Adrenal gland (tissue), 12 donors: ENCODE measurements around the gene RHBDL3. TPM values are rescaled to one million over a fixed set of nuclear protein-coding genes. Genes with fewer than 3 reads are reported as not detected.

Source experiments
- DNase-seq, 7 donors: peaks; one replicate each; pipeline ENCODE4 v3.0.0-alpha.2; 2019 to 2020
- H3K27ac ChIP-seq, 5 donors: fragments of 200-600 bp; sonication (generic) in 4 of 5; 1 replicate in 3 of 5; 2 replicates in 2 of 5; pipeline versions ENCODE4 v1.5.1 to v1.8.0; 2016 to 2020; ENCODE audit warnings: mild to moderate bottlenecking in 1 of 5
- H3K27me3 ChIP-seq: fragments of 200-600 bp; 2 replicates; pipeline ENCODE4 v1.8.0; 2021
- H3K36me3 ChIP-seq, 2 donors: fragments of 200-600 bp; replicated peaks in 1 of 2; 1 replicate in 1 of 2; 2 replicates in 1 of 2; pipeline versions ENCODE4 v1.5.1 to v1.8.0; 2018 to 2022
- H3K4me1 ChIP-seq, 2 donors: fragments of 200-600 bp; replicated peaks in 1 of 2; 1 replicate in 1 of 2; 2 replicates in 1 of 2; pipeline versions ENCODE4 v1.5.1 to v1.8.0; 2018 to 2021
- H3K4me3 ChIP-seq, 4 donors: fragments of 200-600 bp; sonication (generic) in 3 of 4; one replicate each; pipeline ENCODE4 v1.5.1; 2016 to 2018
- H3K9me3 ChIP-seq, 3 donors: fragments of 200-600 bp; sonication (generic) in 1 of 3; replicated peaks in 1 of 3; 1 replicate in 2 of 3; 2 replicates in 1 of 3; pipeline versions ENCODE4 v1.5.1 to v1.8.0; 2016 to 2021
- CTCF ChIP-seq, 6 experiments: fragments of 450-650 bp in 4 of 6; fragments of 200-600 bp in 2 of 6; sonication (generic) in 1 of 6; IDR thresholded peaks; 1 replicate in 5 of 6; 2 replicates in 1 of 6; pipeline versions ENCODE4 v1.5.1 to v1.8.0; 2016 to 2021; ENCODE audit warnings: antibody characterized with exemption in 6 of 6, mild to moderate bottlenecking in 2 of 6, moderate library complexity in 1 of 6
- POLR2A ChIP-seq, 2 donors: fragments of 450-650 bp; IDR thresholded peaks; one replicate each; pipeline ENCODE4 v1.6.1; 2017; ENCODE audit warnings: antibody characterized with exemption in 2 of 2, mild to moderate bottlenecking in 2 of 2, moderate library complexity in 1 of 2
- WGBS, 4 donors: extraction: QIAGEN DNeasy Blood & Tissue Kit in 2 of 4; methylation state at CpG; one replicate each; pipeline versions ENCODE4 v1.1.5 to v1.1.7; 2013 to 2017; 5-methylcytosine and 5-hydroxymethylcytosine counted together
- intact Hi-C, 2 donors: fragments of 100-400 bp; cut with DNase I; formaldehyde crosslinking; loops; one replicate each; pipeline versions ENCODE4 v1.14.1 to v1.15.0; 2022 to 2023
- polyA plus RNA-seq, 3 donors: library from polyadenylated mRNA; stranded (reverse); fragments of 200-250 nt in 2 of 3; fragments of 350-450 nt in 1 of 3; fragmentation: Illumina TruSeq in 1 of 3; extraction: RNeasy Lipid Tissue Mini Kit (QIAGEN cat#74804) in 1 of 3; gene quantifications; one replicate each; pipeline ENCODE4 v1.2.3, GENCODE V29; 2013 to 2014
- total RNA-seq, 9 donors: library from RNA; depleted of rRNA in 4 of 9; stranded (reverse); fragments of >200 nt in 4 of 9; fragments of 120-200 nt in 1 of 9; fragmentation: NEBNext Ultra II Directional in 1 of 9; extraction: Animal tissue kit (Norgen Biotek cat#: 25700) in 1 of 9; gene quantifications; one replicate each; pipeline versions ENCODE4 v1.1.0 to v1.2.4, GENCODE V29; 2013 to 2023
- donor health status: healthy with polysubstance abuse.
- donor health status: Bipolar disorder and iron deficiency.
- donor health status: DM: yes; HTN: yes; CAD: no.
- donor health status: DM: no; HTN: no; CAD: no.
- donor health status: DM: no; HTN: no; CAD: no.
- donor health status: DM: yes; HTN: yes; CAD: no.

The RHBDL3 gene
- total and polyA plus RNA-seq, 12 donors = 1.7 to 10.2 (median 5.1) TPM

- peaks cover 0 to 18% of the 10 kb centered on the region in 2 donors for H3K36me3 ChIP-seq
- intact Hi-C loops = no loop called here
- peaks cover 5 to 13% of the 10 kb centered on the region in 2 donors for H3K4me1 ChIP-seq
- no peaks in the 10 kb centered on the region for H3K27me3 ChIP-seq
- DNase-seq = peak; percentile 75 to 84 (median 81)
- TF ChIP-seq POLR2A (IDR thresholded peaks at IDR 0.05) (peak; percentile 22 to 50), CTCF (IDR thresholded peaks at IDR 0.05) (no peak)
- WGBS, 4 donors = 4 to 12% (median 6%) methylated on average over 16 to 47 of the region's 47 CpGs
- peak within 1 kb of the TSS in 3 of 4 donors; percentile 33 to 80 (median 58) for H3K4me3 ChIP-seq
- no peaks in the 10 kb centered on the region for H3K9me3 ChIP-seq
- peak within 1 kb of the TSS in 4 of 5 donors; percentile 47 to 79 (median 68) for H3K27ac ChIP-seq
These were observed 76.4 kb downstream of the RHBDL3 start, which contains the start of gene C17orf75 for GRCh38 chr17:32341857-32342602. TSS of gene C17orf75 (minus strand) at chr17:32342173. CDS start at chr17:32342139, 34 bp downstream.

- TF ChIP-seq POLR2A (IDR thresholded peaks at IDR 0.05) (no peak), CTCF (IDR thresholded peaks at IDR 0.05) (no peak)
- no peak for DNase-seq
These were observed 77.1 kb downstream of the RHBDL3 start for GRCh38 chr17:32342603-32343325.

GRCh38 chr17:32345951-32346600, 80.4 kb downstream of the RHBDL3 start:
- no peak for DNase-seq
- no peaks in the 10 kb centered on the region for H3K36me3 ChIP-seq
- H3K9me3 ChIP-seq = no peaks in the 10 kb centered on the region
- TF ChIP-seq CTCF (IDR thresholded peaks at IDR 0.05) = no peak
- no peak for TF ChIP-seq POLR2A (IDR thresholded peaks at IDR 0.05)
- H3K4me1 ChIP-seq = peaks cover 5 to 18% of the 10 kb centered on the region in 2 donors
- intact Hi-C loops = no loop called here
- H3K27me3 ChIP-seq = no peaks in the 10 kb centered on the region
- no peak overlapping the region for H3K27ac ChIP-seq
- H3K4me3 ChIP-seq = no peak overlapping the region
- 85 to 93% (median 89%) methylated on average over 11 of the region's 11 CpGs for WGBS, 4 donors

More at GRCh38 chr17:32342603-32343325, 77.1 kb downstream of the RHBDL3 start:
- Histone ChIP-seq H3K27ac (peak overlapping the region in 3 of 5 donors; percentile 61 to 79 (median 74)), H3K36me3 (peaks cover 0 to 10% of the 10 kb centered on the region in 2 donors), H3K4me3 (peak overlapping the region in 1 of 4 donors; percentile 58), H3K27me3 (no peaks in the 10 kb centered on the region), H3K9me3 (no peaks in the 10 kb centered on the region), H3K4me1 (peaks cover 5 to 13% of the 10 kb centered on the region in 2 donors)
- 54 to 66% (median 59%) methylated on average over 14 of the region's 14 CpGs for WGBS, 4 donors
- intact Hi-C loops = no loop called here

GRCh38 chr17:32348483-32348800, 82.8 kb downstream of the RHBDL3 start:
- no peak for DNase-seq
- TF ChIP-seq CTCF (IDR thresholded peaks at IDR 0.05) = no peak
- TF ChIP-seq POLR2A (IDR thresholded peaks at IDR 0.05) = no peak
- no peaks in the 10 kb centered on the region for H3K27me3 ChIP-seq
- WGBS, 4 donors = 98 to 100% (median 99%) methylated on average over 2 of the region's 2 CpGs
- intact Hi-C loops = no loop called here
- H3K9me3 ChIP-seq = no peaks in the 10 kb centered on the region
- peaks cover 9 to 23% of the 10 kb centered on the region in 2 donors for H3K4me1 ChIP-seq
- H3K4me3 ChIP-seq = no peak overlapping the region
- no peak overlapping the region for H3K27ac ChIP-seq
- peaks cover 0 to 4% of the 10 kb centered on the region in 2 donors for H3K36me3 ChIP-seq
